HEK293T (cell line): ENCODE data around the gene GALK2.

ENCODE experiments used
- CTCF ChIA-PET: fragments of 350-600 bp; formaldehyde crosslinking; extraction: SDS; loops from one replicate; lab custom pipeline; 2021; ENCODE audit warnings: antibody characterized with exemption, inconsistent platforms; lab: Yijun Ruan, JAX
- POLR2A ChIA-PET: fragments of 350-600 bp; formaldehyde crosslinking; extraction: SDS; loops from one replicate; lab custom pipeline; 2020; ENCODE audit warnings: antibody characterized with exemption, inconsistent platforms; lab: Yijun Ruan, JAX
- DNase-seq: peaks from one replicate; pipeline ENCODE4 v3.0.0; 2012; ENCODE audit warnings: mixed read lengths; ENCODE audit errors: extremely low spot score
- ARNT ChIP-seq: fragments of 450-650 bp; IDR thresholded peaks from 2 replicates; pipeline ENCODE4 v1.6.1; 2017; ENCODE audit warnings: mild to moderate bottlenecking
- BHLHE40 ChIP-seq: fragments of 450-650 bp; IDR thresholded peaks from 2 replicates; pipeline ENCODE4 v1.6.1; 2016; ENCODE audit warnings: mild to moderate bottlenecking, moderate library complexity, borderline replicate concordance
- CTBP1 ChIP-seq: fragments of 450-650 bp; IDR thresholded peaks from 2 replicates; pipeline ENCODE4 v1.6.1; 2016; ENCODE audit warnings: borderline replicate concordance
- ELF4 ChIP-seq: fragments of 450-650 bp; IDR thresholded peaks from 2 replicates; pipeline ENCODE4 v1.6.1; 2017; ENCODE audit warnings: antibody characterized with exemption
- FOXA1 ChIP-seq: fragments of 450-650 bp; IDR thresholded peaks from 2 replicates; pipeline ENCODE4 v1.6.1; 2016; ENCODE audit warnings: mild to moderate bottlenecking
- FOXK2 ChIP-seq: fragments of 450-650 bp; IDR thresholded peaks from 2 replicates; pipeline ENCODE4 v1.6.1; 2016; ENCODE audit warnings: mild to moderate bottlenecking
- FOXM1 ChIP-seq: fragments of 450-650 bp; IDR thresholded peaks from 2 replicates; pipeline ENCODE4 v1.6.1; 2017; ENCODE audit warnings: mild to moderate bottlenecking, borderline replicate concordance
- HDGF ChIP-seq: fragments of 450-650 bp; IDR thresholded peaks from 2 replicates; pipeline ENCODE4 v1.6.1; 2017; ENCODE audit warnings: antibody characterized with exemption, borderline replicate concordance
- L3MBTL2 ChIP-seq: fragments of 450-650 bp; conservative IDR thresholded peaks from 2 replicates; pipeline ENCODE4 v1.6.1; 2016; ENCODE audit warnings: mild to moderate bottlenecking
- LEF1 ChIP-seq: fragments of 450-650 bp; IDR thresholded peaks from 2 replicates; pipeline ENCODE4 v1.6.1; 2017; ENCODE audit warnings: mild to moderate bottlenecking, borderline replicate concordance
- NFRKB ChIP-seq: fragments of 450-650 bp; IDR thresholded peaks from 2 replicates; pipeline ENCODE4 v1.6.1; 2016; ENCODE audit warnings: mild to moderate bottlenecking, moderate library complexity
- PKNOX1 ChIP-seq: fragments of 450-650 bp; IDR thresholded peaks from 2 replicates; pipeline ENCODE4 v1.6.1; 2016
- SP1 ChIP-seq: fragments of 450-650 bp; IDR thresholded peaks from 2 replicates; pipeline ENCODE4 v1.6.1; 2017
- SUZ12 ChIP-seq: fragments of 450-650 bp; IDR thresholded peaks from 2 replicates; pipeline ENCODE4 v1.6.1; 2016; ENCODE audit warnings: mild to moderate bottlenecking
- TARDBP ChIP-seq: fragments of 450-650 bp; IDR thresholded peaks from 2 replicates; pipeline ENCODE4 v1.6.1; 2016
- ZNF384 ChIP-seq: fragments of 450-650 bp; IDR thresholded peaks from 2 replicates; pipeline ENCODE4 v1.6.1; 2016

GALK2 gene

GRCh38 chr15:49297584-49297983 is 127.5 kb downstream of the GALK2 start:
- no peak for DNase-seq
- ChIA-PET POLR2A (no interaction called here), CTCF (no interaction called here)
- TF ChIP-seq L3MBTL2 (no peak), ZNF384 (no peak), HDGF (no peak), SUZ12 (no peak), PKNOX1 (no peak), ARNT (no peak), TARDBP (no peak), LEF1 (no peak), CTBP1 (no peak), FOXK2 (no peak), ELF4 (no peak), NFRKB (no peak), SP1 (no peak), BHLHE40 (no peak)

DNA sequence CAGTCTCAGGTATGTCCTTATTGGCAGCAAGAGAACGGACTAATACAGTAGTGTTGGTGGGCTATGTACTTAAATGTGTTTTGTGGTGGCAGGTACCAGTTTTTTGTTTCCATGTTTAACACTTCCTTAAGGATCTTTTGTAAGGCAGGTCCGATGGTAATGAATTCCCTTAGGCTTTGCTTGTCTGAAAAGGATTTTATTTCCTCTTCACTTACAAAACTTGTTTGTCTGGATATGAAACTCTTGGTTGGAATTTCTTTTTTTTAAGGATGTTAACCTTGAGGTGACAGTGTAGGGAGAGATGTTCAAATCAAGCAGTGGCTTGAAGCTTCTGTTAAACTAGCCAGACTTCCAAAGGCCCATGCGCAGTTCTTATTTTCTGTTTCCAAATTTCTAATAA is 130.8 kb downstream of the GALK2 start:
- ChIA-PET POLR2A (no interaction called here), CTCF (no interaction called here)
- DNase-seq, result no peak
- TF ChIP-seq FOXA1, result no peak
- no peak for TF ChIP-seq FOXM1
- TF ChIP-seq LEF1, result no peak
- TF ChIP-seq NFRKB, result no peak
- TF ChIP-seq FOXK2, result no peak
- no peak for TF ChIP-seq BHLHE40
- TF ChIP-seq SUZ12, result no peak
- TF ChIP-seq L3MBTL2, result no peak
- no peak for TF ChIP-seq SP1
- no peak for TF ChIP-seq ZNF384
- no peak for TF ChIP-seq CTBP1
- TF ChIP-seq HDGF, result no peak
- no peak for TF ChIP-seq TARDBP
- no peak for TF ChIP-seq ELF4

- POLR2A ChIA-PET, result no interaction called here
- TF ChIP-seq ARNT (no peak), FOXM1 (no peak), FOXA1 (no peak), BHLHE40 (no peak), PKNOX1 (no peak), ZNF384 (no peak), SP1 (no peak), CTBP1 (no peak), LEF1 (no peak), ELF4 (no peak), FOXK2 (no peak), NFRKB (no peak), SUZ12 (no peak), HDGF (no peak)
- DNase-seq, result no peak
- CTCF ChIA-PET, result no interaction called here
These were observed 131.5 kb downstream of the GALK2 start for GRCh38 chr15:49301562-49301961.

GRCh38 chr15:49303003-49303402 is 133.0 kb downstream of the GALK2 start:
- CTCF ChIA-PET, result no interaction called here
- POLR2A ChIA-PET, result no interaction called here
- no peak for DNase-seq
- TF ChIP-seq ZNF384 (no peak), L3MBTL2 (no peak), FOXM1 (no peak), HDGF (no peak), TARDBP (no peak), BHLHE40 (no peak), ARNT (no peak), PKNOX1 (no peak), LEF1 (no peak), SUZ12 (no peak), FOXA1 (no peak), SP1 (no peak), CTBP1 (no peak)

- no peak for DNase-seq
- TF ChIP-seq PKNOX1, result no peak
- TF ChIP-seq SUZ12, result no peak
- TF ChIP-seq L3MBTL2, result no peak
- TF ChIP-seq HDGF, result no peak
- no peak for TF ChIP-seq ZNF384
- TF ChIP-seq NFRKB, result no peak
- TF ChIP-seq BHLHE40, result no peak
- POLR2A ChIA-PET, result no interaction called here
- CTCF ChIA-PET, result no interaction called here
These were observed 136.5 kb downstream of the GALK2 start for GRCh38 chr15:49306551-49306950.

- no peak for DNase-seq
- ChIA-PET CTCF (no interaction called here), POLR2A (no interaction called here)
- TF ChIP-seq SP1 (no peak), BHLHE40 (no peak), FOXK2 (no peak), PKNOX1 (no peak), CTBP1 (no peak), FOXM1 (no peak), ELF4 (no peak), LEF1 (no peak), ZNF384 (no peak), FOXA1 (no peak), HDGF (no peak), SUZ12 (no peak), L3MBTL2 (no peak), TARDBP (no peak)
These were observed 138.6 kb downstream of the GALK2 start for GRCh38 chr15:49308686-49309085.
